GM12878 (cell line): ENCODE data around the gene HJURP. TPM values are rescaled to one million over a fixed set of nuclear protein-coding genes. Genes with fewer than 3 reads are reported as not detected.

Source experiments
- ATAC-seq: fragments of 200-7000 bp; cut with Tn5 transposase; 3 replicates; pipeline ENCODE4 v1.9.1; 2020; ENCODE audit warnings: mild to moderate bottlenecking, moderate library complexity
- BruUV-seq: library from RNA; stranded (reverse); fragments of 400-500 nt; replicated peaks from 2 replicates; lab custom pipeline; 2021; lab: Mats Ljungman, UMichigan
- CTCF ChIA-PET: fragments of 300-600 bp; sonication (Branson Sonifier 250); formaldehyde crosslinking; extraction: SDS; loops from one replicate; lab custom pipeline; 2021; ENCODE audit warnings: inconsistent platforms; lab: Yijun Ruan, JAX
- POLR2A ChIA-PET: fragments of 350-600 bp; formaldehyde crosslinking; extraction: SDS; loops from one replicate; lab custom pipeline; 2021; ENCODE audit warnings: inconsistent platforms; lab: Charles Lee
- RAD21 ChIA-PET: fragments of 300-600 bp; sonication (Branson Sonifier 250); formaldehyde crosslinking; loops from one replicate; lab custom pipeline; 2023; ENCODE audit warnings: antibody characterized with exemption; ENCODE audit not compliant: unreplicated experiment; lab: Charles Lee
- SMC1A ChIA-PET: fragments of 300-600 bp; sonication (Branson Sonifier 250); formaldehyde crosslinking; loops from one replicate; lab custom pipeline; 2023; ENCODE audit not compliant: unreplicated experiment, uncharacterized antibody; lab: Charles Lee
- DNase-seq: peaks from one replicate; pipeline ENCODE4 v3.0.0-alpha.2; 2011; ENCODE audit warnings: low read depth, low spot score
- FAIRE-seq: peaks from 3 replicates; lab custom pipeline; 2011; peaks lifted over from hg19 to GRCh38; lab: Jason Lieb, UNC
- H2AFZ ChIP-seq: 2 replicates; pipeline ENCODE4 v1.6.0; 2011; ENCODE audit warnings: low read depth, low read length, control low read depth; ENCODE audit not compliant: control insufficient read depth
- H3K27ac ChIP-seq: 2 replicates; pipeline ENCODE4 v1.5.1; 2011; ENCODE audit warnings: control low read depth; ENCODE audit not compliant: control insufficient read depth, insufficient read depth
- H3K27me3 ChIP-seq, 2 experiments: replicated peaks in 1 of 2; 2 replicates each; pipeline versions ENCODE4 v1.6.0 to v1.6.1; 2011; ENCODE audit warnings: low read length in 1 of 2; ENCODE audit not compliant: control insufficient read depth in 2 of 2, insufficient read depth in 2 of 2
- H3K36me3 ChIP-seq, 2 experiments: 2 replicates each; pipeline ENCODE4 v1.5.1; 2011; ENCODE audit warnings: low read length in 1 of 2; ENCODE audit not compliant: control insufficient read depth in 2 of 2, insufficient read depth in 2 of 2
- H3K4me1 ChIP-seq: 2 replicates; pipeline ENCODE4 v1.6.1; 2011; ENCODE audit warnings: mild to moderate bottlenecking, low read length, moderate library complexity, mixed read lengths; ENCODE audit not compliant: control insufficient read depth, insufficient read depth
- H3K4me2 ChIP-seq: 2 replicates; pipeline ENCODE4 v1.6.0; 2011; ENCODE audit warnings: control low read depth; ENCODE audit not compliant: control insufficient read depth, insufficient read depth
- H3K4me3 ChIP-seq: fragments of 200-600 bp; sonication (generic); 2 replicates; pipeline ENCODE4 v1.5.1; 2016
- H3K79me2 ChIP-seq: 2 replicates; pipeline ENCODE4 v1.6.0; 2011; ENCODE audit warnings: low read length; ENCODE audit not compliant: control insufficient read depth, insufficient read depth
- H3K9ac ChIP-seq: 2 replicates; pipeline ENCODE4 v1.8.0; 2011; ENCODE audit warnings: low read length, control low read depth, mixed read lengths; ENCODE audit not compliant: control insufficient read depth, insufficient read depth
- H3K9me3 ChIP-seq: replicated peaks from 3 replicates; pipeline ENCODE4 v1.5.1; 2011; ENCODE audit warnings: mild to moderate bottlenecking, low read length; ENCODE audit not compliant: control insufficient read depth, insufficient read depth
- H4K20me1 ChIP-seq: 2 replicates; pipeline ENCODE4 v1.6.0; 2011; ENCODE audit not compliant: control insufficient read depth, insufficient read depth
- CREB1 ChIP-seq: IDR thresholded peaks from 2 replicates; pipeline ENCODE4 v1.6.1; 2012; ENCODE audit warnings: low read depth, mild to moderate bottlenecking, inconsistent platforms
- FOXM1 ChIP-seq: IDR thresholded peaks from 2 replicates; pipeline ENCODE4 v1.6.1; 2012; ENCODE audit warnings: low read depth, mild to moderate bottlenecking, inconsistent platforms, low read length, moderate library complexity
- IRF5 ChIP-seq: fragments of 450-650 bp; IDR thresholded peaks from 2 replicates; pipeline ENCODE4 v1.6.1; 2017; ENCODE audit warnings: borderline replicate concordance
- MYC ChIP-seq: IDR thresholded peaks from 2 replicates; pipeline ENCODE4 v1.6.1; 2011; ENCODE audit warnings: mild to moderate bottlenecking, low read length, moderate library complexity, inconsistent platforms; ENCODE audit not compliant: insufficient read depth, insufficient replicate concordance, insufficient read length, severe bottlenecking
- NFXL1 ChIP-seq: fragments of 450-650 bp; IDR thresholded peaks from 2 replicates; pipeline ENCODE4 v1.6.1; 2017; ENCODE audit warnings: antibody characterized with exemption, mild to moderate bottlenecking, borderline replicate concordance
- RFX5 ChIP-seq: IDR thresholded peaks from 2 replicates; pipeline ENCODE4 v1.6.1; 2011; ENCODE audit warnings: low read depth, low read length, improper control_type of control experiment
- SREBF2 ChIP-seq: IDR thresholded peaks from 2 replicates; pipeline ENCODE4 v1.6.1; 2012; ENCODE audit warnings: mild to moderate bottlenecking, low read length
- ZBTB40 ChIP-seq: fragments of 450-650 bp; IDR thresholded peaks from 2 replicates; pipeline ENCODE4 v1.6.1; 2016; ENCODE audit warnings: mild to moderate bottlenecking, moderate library complexity, borderline replicate concordance
- whole genome bisulfite sequencing: methylation state at CpG from one replicate; pipeline ENCODE4 v1.1.6; 2016; ENCODE audit warnings: low lambda C conversion rate; ENCODE audit not compliant: insufficient replicate concordance, insufficient coverage; ENCODE audit errors: missing lambda C conversion rate; 5-methylcytosine and 5-hydroxymethylcytosine counted together
- in situ Hi-C: fragments of 300-500 bp; cut with MboI; formaldehyde crosslinking; loops from 9 replicates; pipeline ENCODE4 v1.14.3; 2018; ENCODE audit warnings: mixed read lengths
- intact Hi-C: fragments of 100-400 bp; cut with micrococcal nuclease; formaldehyde crosslinking; loops from one replicate; pipeline ENCODE4 v1.14.2; 2022; ENCODE audit not compliant: unreplicated experiment
- polyA plus RNA-seq, 11 experiments: library from polyadenylated mRNA; depleted of rRNA in 4 of 11; unstranded in 6 of 11; stranded (reverse) in 5 of 11; fragments of >200 nt; fragmentation: Nextera tagmentation in 4 of 11; fragmentation: Illumina TruSeq in 1 of 11; extraction: Ambion mirVana in 4 of 11; extraction: Trizol in 1 of 11; gene quantifications; 1 replicate in 1 of 11; 2 replicates in 10 of 11; pipeline versions ENCODE4 v1.2.1 to v1.2.3, GENCODE V29; 2011 to 2016; ENCODE audit warnings: inconsistent platforms in 2 of 11, missing spikeins in 2 of 11, low read depth in 1 of 11
- total RNA-seq, 4 experiments: library from RNA; depleted of rRNA in 3 of 4; stranded (reverse); fragments of >200 nt in 3 of 4; fragmentation: Illumina TruSeq in 1 of 4; extraction: Trizol in 1 of 4; gene quantifications; 2 replicates each; pipeline versions ENCODE4 v1.2.1 to v1.2.3, GENCODE V29; 2013 to 2021
- TF ChIP-seq, protein P1 (sequence below), 3 experiments: IDR thresholded peaks in 2 of 3; conservative IDR thresholded peaks in 1 of 3; 2 replicates each; pipeline ENCODE4 v1.5.1; 2011; ENCODE audit warnings: low read depth in 3 of 3, low read length in 3 of 3, mild to moderate bottlenecking in 3 of 3, control low read depth in 2 of 3, moderate library complexity in 2 of 3, inconsistent platforms in 1 of 3, mixed read lengths in 1 of 3; ENCODE audit not compliant: control insufficient read depth in 2 of 3, insufficient read depth in 1 of 3; ENCODE audit errors: extremely low read depth in 1 of 3

HJURP gene
- total and polyA plus RNA-seq, 10 of the 15 experiments (the other 5 are each of a cell fraction or from before 2014, with no cell fraction given), result 12.7 to 68.9 (median 44.4) TPM

- Histone ChIP-seq H3K4me2 (no peak overlapping the region), H3K36me3 (no peaks in the 10 kb centered on the region), H3K27me3 (no peaks in the 10 kb centered on the region), H3K79me2 (no peaks in the 10 kb centered on the region; the same call in 1 of the 2 replicates), H3K9me3 (no peaks in the 10 kb centered on the region; the same call in 1 of the 3 replicates), H3K4me1 (no peaks in the 10 kb centered on the region), H3K9ac (no peak overlapping the region), H3K27ac (no peak overlapping the region), H4K20me1 (no peaks in the 10 kb centered on the region), H2AFZ (no peak overlapping the region), H3K4me3 (no peak overlapping the region)
- FAIRE-seq (peak; percentile 38), ATAC-seq (peak; percentile 31; the same call in 2 of the 3 replicates), DNase-seq (no peak)
- WGBS, result 93% methylated on average over 3 of the region's 3 CpGs
- in situ Hi-C loops (no loop called here), intact Hi-C loops (no loop called here)
- POLR2A ChIA-PET, result no interaction called here
- SMC1A ChIA-PET, result no interaction called here
- BruUV-seq, result no TSS peak
- TF ChIP-seq, protein P1, sequence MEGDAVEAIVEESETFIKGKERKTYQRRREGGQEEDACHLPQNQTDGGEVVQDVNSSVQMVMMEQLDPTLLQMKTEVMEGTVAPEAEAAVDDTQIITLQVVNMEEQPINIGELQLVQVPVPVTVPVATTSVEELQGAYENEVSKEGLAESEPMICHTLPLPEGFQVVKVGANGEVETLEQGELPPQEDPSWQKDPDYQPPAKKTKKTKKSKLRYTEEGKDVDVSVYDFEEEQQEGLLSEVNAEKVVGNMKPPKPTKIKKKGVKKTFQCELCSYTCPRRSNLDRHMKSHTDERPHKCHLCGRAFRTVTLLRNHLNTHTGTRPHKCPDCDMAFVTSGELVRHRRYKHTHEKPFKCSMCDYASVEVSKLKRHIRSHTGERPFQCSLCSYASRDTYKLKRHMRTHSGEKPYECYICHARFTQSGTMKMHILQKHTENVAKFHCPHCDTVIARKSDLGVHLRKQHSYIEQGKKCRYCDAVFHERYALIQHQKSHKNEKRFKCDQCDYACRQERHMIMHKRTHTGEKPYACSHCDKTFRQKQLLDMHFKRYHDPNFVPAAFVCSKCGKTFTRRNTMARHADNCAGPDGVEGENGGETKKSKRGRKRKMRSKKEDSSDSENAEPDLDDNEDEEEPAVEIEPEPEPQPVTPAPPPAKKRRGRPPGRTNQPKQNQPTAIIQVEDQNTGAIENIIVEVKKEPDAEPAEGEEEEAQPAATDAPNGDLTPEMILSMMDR (IDR thresholded peaks at IDR 0.05 in 2 of 3, conservative IDR thresholded peaks at IDR 0.05 in 1 of 3; ENCODE audit: control insufficient read depth in 2 of 3, extremely low read depth in 1 of 3, insufficient read depth in 1 of 3, low read depth in 3 of 3, low read length in 3 of 3), result peak in 1 of 3 experiments; percentile 30; a peak in 1 of 6 replicates
- no peak for TF ChIP-seq CREB1
- CTCF ChIA-PET, result interaction anchor here (1.2 to 2.2 kb wide), 2 partner anchors 9 to 124 kb away, joined by 3 to 6 read pairs; no protein-coding TSS in a partner anchor
- RAD21 ChIA-PET, result no interaction called here
These were observed 11.5 kb upstream of the HJURP start for GRCh38 chr2:233865838-233866237.

DNA sequence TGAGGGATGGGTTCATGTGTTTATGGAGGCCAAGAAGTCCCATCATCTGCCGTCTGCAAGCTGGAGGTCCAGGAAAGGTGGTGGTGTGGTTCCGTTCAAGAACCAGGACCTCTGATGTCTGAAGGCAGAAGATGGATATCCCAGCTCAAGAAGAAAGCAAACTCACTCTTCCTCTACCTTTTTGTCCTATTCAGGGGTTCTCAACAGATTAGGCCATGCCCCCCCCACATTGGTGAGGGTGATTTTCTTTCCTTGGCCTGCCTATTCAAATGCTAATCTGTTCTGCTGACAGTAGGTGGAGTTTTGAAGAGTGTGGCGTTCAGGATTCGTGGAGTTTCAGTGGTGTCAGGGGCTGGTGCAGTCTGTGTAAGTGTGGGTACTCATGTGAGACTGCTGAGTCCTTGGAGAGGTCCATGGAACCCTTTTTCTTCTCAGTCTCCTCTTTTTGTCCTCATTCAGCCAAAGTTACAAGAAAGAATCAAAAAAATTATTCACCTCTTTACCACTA, 8.0 kb upstream of the HJURP start:
- ChIA-PET RAD21 (no interaction called here), SMC1A (no interaction called here), POLR2A (no interaction called here), CTCF (no interaction called here)
- Histone ChIP-seq H3K4me3 (no peak overlapping the region), H2AFZ (no peak overlapping the region), H3K79me2 (no peaks in the 10 kb centered on the region), H3K9ac (no peak overlapping the region), H3K27ac (no peak overlapping the region), H3K27me3 (no peaks in the 10 kb centered on the region), H3K9me3 (no peaks in the 10 kb centered on the region), H3K4me2 (no peak overlapping the region), H3K36me3 (no peaks in the 10 kb centered on the region), H4K20me1 (no peaks in the 10 kb centered on the region), H3K4me1 (no peaks in the 10 kb centered on the region)
- intact Hi-C loops (no loop called here), in situ Hi-C loops (no loop called here)
- WGBS, result 45% methylated on average over 4 of the region's 4 CpGs
- no peak for ATAC-seq
- no peak for FAIRE-seq
- BruUV-seq, result no TSS peak
- DNase-seq, result no peak
- no peak for TF ChIP-seq NFXL1
- TF ChIP-seq ZBTB40, result no peak
- no peak for TF ChIP-seq SREBF2
- TF ChIP-seq MYC, result no peak
- no peak for TF ChIP-seq FOXM1
- no peak for TF ChIP-seq RFX5
- TF ChIP-seq IRF5, result no peak
